MM.1S (cell line): ENCODE measurements around the gene UBE2R2.

Experiments used
- CTCF ChIP-seq: fragments of 300-600 bp; sonication (generic); IDR thresholded peaks from 2 replicates; pipeline ENCODE4 v1.5.1; 2016; ENCODE audit warnings: antibody characterized with exemption, low read length, mixed read lengths
- EZH2 ChIP-seq: fragments of 300-600 bp; sonication (generic); optimal IDR thresholded peaks from 2 replicates; pipeline ENCODE3; 2017; ENCODE audit warnings: low read depth, mild to moderate bottlenecking, antibody characterized with exemption, low read length, mixed read lengths

DNA sequence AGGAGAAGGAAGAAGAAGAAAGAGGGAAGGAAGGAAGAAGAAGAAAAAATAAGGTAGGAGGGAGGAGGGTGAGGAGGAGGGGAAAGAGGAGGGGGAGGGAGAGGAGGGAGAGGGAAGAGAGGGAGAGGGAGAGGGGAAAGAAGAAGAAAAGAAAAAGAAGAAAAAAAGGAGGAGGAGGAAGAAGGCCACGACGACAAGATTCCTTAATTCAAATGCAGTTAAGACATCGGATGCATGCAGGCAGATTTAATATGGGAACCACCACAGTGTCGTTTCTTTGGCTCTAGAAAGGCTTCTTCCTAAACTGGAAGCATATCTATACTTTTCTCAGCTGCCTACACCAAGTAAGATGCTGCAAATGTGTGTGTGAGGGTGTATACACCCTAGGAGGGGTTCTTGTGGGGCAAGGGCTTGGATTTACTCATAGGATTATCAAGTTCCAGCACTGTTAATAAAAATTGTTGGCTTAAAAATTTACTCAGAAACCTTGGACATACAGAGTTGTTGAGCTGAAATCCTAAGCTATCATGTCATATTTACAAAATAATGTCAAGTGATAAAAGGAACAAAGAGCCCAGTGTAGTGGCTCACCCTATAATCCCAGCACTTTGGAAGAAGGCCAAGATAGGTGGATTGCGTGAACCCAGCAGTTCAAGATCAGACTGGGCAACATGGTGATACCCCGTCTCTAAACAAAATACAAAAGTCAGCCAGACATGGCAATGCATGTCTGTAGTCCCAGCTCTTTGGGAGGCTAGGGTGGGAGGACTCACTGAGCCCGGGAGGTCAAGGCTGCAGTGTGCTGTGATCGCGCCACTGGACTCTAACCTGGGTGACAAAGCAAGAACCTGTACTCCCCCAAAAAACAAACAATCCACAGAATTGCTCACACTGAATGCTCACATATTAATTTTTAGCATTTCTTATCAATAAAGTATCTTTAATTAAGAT, 123.2 kb downstream of the UBE2R2 start:
- no peak for TF ChIP-seq EZH2
- no peak for TF ChIP-seq CTCF
